Keratinocyte (primary cell): ENCODE data around the gene PCK2. TPM values are rescaled to one million over a fixed set of nuclear protein-coding genes. Genes with fewer than 3 reads are reported as not detected.
A peak's percentile ranks its signal among the peaks of the same experiment; 100 is the strongest.

ENCODE experiments used
- DNase-seq: peaks from one replicate; pipeline ENCODE4 v3.0.0-alpha.2; 2011; ENCODE audit warnings: low read depth, missing footprints, low spot score
- FAIRE-seq: peaks from 2 replicates; lab custom pipeline; 2011; peaks lifted over from hg19 to GRCh38; lab: Jason Lieb, UNC
- H2AFZ ChIP-seq: 2 replicates; pipeline ENCODE4 v1.6.0; 2012; ENCODE audit warnings: low read length, control low read depth, inconsistent platforms; ENCODE audit not compliant: control insufficient read depth
- H3K27ac ChIP-seq: 2 replicates; pipeline ENCODE4 v1.5.1; 2011; ENCODE audit warnings: low read length; ENCODE audit not compliant: control insufficient read depth, insufficient read depth
- H3K27me3 ChIP-seq: 3 replicates; pipeline ENCODE4 v1.6.0; 2011; ENCODE audit warnings: low read length; ENCODE audit not compliant: control insufficient read depth, insufficient read depth; ENCODE audit errors: extremely low read depth
- H3K36me3 ChIP-seq, 2 experiments: 2 replicates in 1 of 2; 3 replicates in 1 of 2; pipeline ENCODE4 v1.5.1; 2011; ENCODE audit warnings: low read length in 2 of 2, mild to moderate bottlenecking in 1 of 2; ENCODE audit not compliant: control insufficient read depth in 2 of 2, insufficient read depth in 2 of 2; ENCODE audit errors: extremely low read depth in 1 of 2
- H3K4me1 ChIP-seq: 3 replicates; pipeline ENCODE4 v1.5.1; 2011; ENCODE audit warnings: low read length; ENCODE audit not compliant: control insufficient read depth, insufficient read depth; ENCODE audit errors: extremely low read depth
- H3K4me2 ChIP-seq: 3 replicates; pipeline ENCODE4 v1.6.0; 2011; ENCODE audit warnings: low read depth, low read length; ENCODE audit not compliant: control insufficient read depth, insufficient read depth; ENCODE audit errors: extremely low read depth
- H3K4me3 ChIP-seq, 3 experiments: fragments of 200-600 bp in 1 of 3; sonication (generic) in 1 of 3; 2 replicates in 2 of 3; 3 replicates in 1 of 3; pipeline ENCODE4 v1.5.1; 2011 to 2016; ENCODE audit warnings: low read length in 3 of 3, mild to moderate bottlenecking in 3 of 3, control low read depth in 2 of 3, inconsistent platforms in 1 of 3, low read depth in 1 of 3, mixed read lengths in 1 of 3, mixed run types in 1 of 3, moderate library complexity in 1 of 3; ENCODE audit not compliant: control insufficient read depth in 2 of 3, insufficient read depth in 2 of 3; ENCODE audit errors: extremely low read depth in 1 of 3
- H3K79me2 ChIP-seq: 2 replicates; pipeline ENCODE4 v1.6.0; 2012; ENCODE audit warnings: low read length; ENCODE audit not compliant: control insufficient read depth, insufficient read depth
- H3K9ac ChIP-seq: 3 replicates; pipeline ENCODE4 v1.6.0; 2011; ENCODE audit warnings: low read length; ENCODE audit not compliant: control insufficient read depth, insufficient read depth; ENCODE audit errors: extremely low read depth
- H3K9me1 ChIP-seq: 3 replicates; pipeline ENCODE4 v1.6.0; 2011; ENCODE audit warnings: low read length; ENCODE audit not compliant: control insufficient read depth, insufficient read depth; ENCODE audit errors: extremely low read depth
- H3K9me3 ChIP-seq: 2 replicates; pipeline ENCODE4 v1.5.1; 2012; ENCODE audit warnings: low read depth, low read length; ENCODE audit not compliant: control insufficient read depth
- H4K20me1 ChIP-seq: 3 replicates; pipeline ENCODE4 v1.6.0; 2011; ENCODE audit warnings: low read length; ENCODE audit not compliant: control insufficient read depth, insufficient read depth; ENCODE audit errors: extremely low read depth
- CTCF ChIP-seq, 3 experiments: IDR thresholded peaks in 1 of 3; conservative IDR thresholded peaks in 1 of 3; optimal IDR thresholded peaks in 1 of 3; 2 replicates in 2 of 3; 3 replicates in 1 of 3; pipeline versions ENCODE3 to v1.5.1; 2011; ENCODE audit warnings: low read length in 3 of 3, mild to moderate bottlenecking in 3 of 3, moderate library complexity in 2 of 3, control low read depth in 1 of 3, inconsistent platforms in 1 of 3; ENCODE audit not compliant: insufficient read depth in 2 of 3; ENCODE audit errors: extremely low read depth in 1 of 3
- EZH2 ChIP-seq: IDR thresholded peaks from one replicate; pipeline ENCODE4 v1.6.1; 2012; ENCODE audit warnings: inconsistent platforms, mild to moderate bottlenecking, low read length, moderate library complexity
- dilution Hi-C: fragments of 300-500 bp; cut with MboI; formaldehyde crosslinking; loops from one replicate; pipeline ENCODE4 v1.7.0; 2020; ENCODE audit warnings: low sequenced_read_pairs; ENCODE audit not compliant: extremely low pct_ligation_motif_present
- polyA plus RNA-seq, 5 experiments: library from polyadenylated mRNA; depleted of rRNA in 3 of 5; stranded (reverse) in 3 of 5; stranded (forward) in 1 of 5; unstranded in 1 of 5; fragments of >200 nt; gene quantifications; 1 replicate in 1 of 5; 2 replicates in 3 of 5; 3 replicates in 1 of 5; pipeline versions ENCODE4 v1.2.1 to v1.2.3, GENCODE V29; 2011 to 2012; ENCODE audit warnings: missing spikeins in 2 of 5, low read depth in 1 of 5, low replicate concordance in 1 of 5

Gene PCK2
- polyA plus RNA-seq, 1 donor (not counting 4 experiments of a cell fraction or from before 2014, with no cell fraction given), result 16.6 TPM

- Histone ChIP-seq H3K36me3 (no peaks in the 10 kb centered on the region), H3K4me1 (no peaks in the 10 kb centered on the region), H3K4me2 (no peak overlapping the region), H2AFZ (no peak overlapping the region), H3K9ac (no peak overlapping the region), H3K9me3 (no peaks in the 10 kb centered on the region), H3K27ac (no peak overlapping the region), H4K20me1 (no peaks in the 10 kb centered on the region), H3K9me1 (no peaks in the 10 kb centered on the region), H3K79me2 (no peaks in the 10 kb centered on the region), H3K4me3 (no peak overlapping the region), H3K27me3 (no peaks in the 10 kb centered on the region)
- peak; percentile 81 for FAIRE-seq
- peak; percentile 15 for DNase-seq
- TF ChIP-seq CTCF (optimal IDR thresholded peaks at IDR 0.05 in 1 of 3, IDR thresholded peaks at IDR 0.05 in 1 of 3, conservative IDR thresholded peaks at IDR 0.05 in 1 of 3; ENCODE audit: extremely low read depth in 1 of 3, insufficient read depth in 2 of 3, low read length in 3 of 3), result peak; percentile 82 to 91 (median 88)
- no peak for TF ChIP-seq EZH2
- dilution Hi-C loops, result no loop called here
Measured at GRCh38 chr14:24058260-24058950, 35.7 kb upstream of the PCK2 start.

GRCh38 chr14:24058951-24059475, 35.1 kb upstream of the PCK2 start:
- Histone ChIP-seq H3K9me1 (no peaks in the 10 kb centered on the region), H3K4me1 (no peaks in the 10 kb centered on the region), H3K9me3 (no peaks in the 10 kb centered on the region), H3K9ac (no peak overlapping the region), H4K20me1 (no peaks in the 10 kb centered on the region), H3K4me2 (no peak overlapping the region), H3K36me3 (no peaks in the 10 kb centered on the region), H3K4me3 (no peak overlapping the region), H3K79me2 (no peaks in the 10 kb centered on the region), H3K27ac (no peak overlapping the region), H3K27me3 (no peaks in the 10 kb centered on the region), H2AFZ (no peak overlapping the region)
- FAIRE-seq, result no peak
- no peak for TF ChIP-seq CTCF (optimal IDR thresholded peaks at IDR 0.05 in 1 of 3, IDR thresholded peaks at IDR 0.05 in 1 of 3, conservative IDR thresholded peaks at IDR 0.05 in 1 of 3; ENCODE audit: extremely low read depth in 1 of 3, insufficient read depth in 2 of 3, low read length in 3 of 3)
- no peak for TF ChIP-seq EZH2
- dilution Hi-C loops, result no loop called here
- no peak for DNase-seq
